ENCODE data around the gene TDP1. TPM values are rescaled to one million over a fixed set of nuclear protein-coding genes. Genes with fewer than 3 reads are reported as not detected.

The TDP1 gene
- total and polyA plus RNA-seq, 10 donors, result 5.9 to 31.2 (median 24.2) TPM

- TF ChIP-seq POLR2AphosphoS5 (IDR thresholded peaks at IDR 0.05) (no peak), POLR2A (IDR thresholded peaks at IDR 0.05) (no peak)
- TF ChIP-seq, protein P1, sequence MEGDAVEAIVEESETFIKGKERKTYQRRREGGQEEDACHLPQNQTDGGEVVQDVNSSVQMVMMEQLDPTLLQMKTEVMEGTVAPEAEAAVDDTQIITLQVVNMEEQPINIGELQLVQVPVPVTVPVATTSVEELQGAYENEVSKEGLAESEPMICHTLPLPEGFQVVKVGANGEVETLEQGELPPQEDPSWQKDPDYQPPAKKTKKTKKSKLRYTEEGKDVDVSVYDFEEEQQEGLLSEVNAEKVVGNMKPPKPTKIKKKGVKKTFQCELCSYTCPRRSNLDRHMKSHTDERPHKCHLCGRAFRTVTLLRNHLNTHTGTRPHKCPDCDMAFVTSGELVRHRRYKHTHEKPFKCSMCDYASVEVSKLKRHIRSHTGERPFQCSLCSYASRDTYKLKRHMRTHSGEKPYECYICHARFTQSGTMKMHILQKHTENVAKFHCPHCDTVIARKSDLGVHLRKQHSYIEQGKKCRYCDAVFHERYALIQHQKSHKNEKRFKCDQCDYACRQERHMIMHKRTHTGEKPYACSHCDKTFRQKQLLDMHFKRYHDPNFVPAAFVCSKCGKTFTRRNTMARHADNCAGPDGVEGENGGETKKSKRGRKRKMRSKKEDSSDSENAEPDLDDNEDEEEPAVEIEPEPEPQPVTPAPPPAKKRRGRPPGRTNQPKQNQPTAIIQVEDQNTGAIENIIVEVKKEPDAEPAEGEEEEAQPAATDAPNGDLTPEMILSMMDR (IDR thresholded peaks at IDR 0.05 in 8 of 11, conservative IDR thresholded peaks at IDR 0.05 in 3 of 11), result no peak
- no peaks in the 10 kb centered on the region for H3K4me1 ChIP-seq
- H3K36me3 ChIP-seq, result peaks cover 0 to 12% (median 0%) of the 10 kb centered on the region in 6 donors
- H3K27ac ChIP-seq, result no peak overlapping the region
- no peak for DNase-seq
- no peaks in the 10 kb centered on the region for H3K9me3 ChIP-seq
- H3K4me3 ChIP-seq, result no peak overlapping the region
- intact Hi-C loops (cut with DNase I; ENCODE audit: low total_unique reads), result no loop called here
- no peaks in the 10 kb centered on the region for H3K27me3 ChIP-seq (replicated peaks in 1 of 7)
- 77 to 91% (median 80%) methylated on average over 2 of the region's 2 CpGs for WGBS, 5 donors
Measured at GRCh38 chr14:89941830-89942377, 13.8 kb upstream of the TDP1 start.

GRCh38 chr14:89947344-89947743 is 8.4 kb upstream of the TDP1 start:
- Histone ChIP-seq H3K36me3 (peaks cover 0 to 42% (median 0%) of the 10 kb centered on the region in 6 donors), H3K27me3 (replicated peaks in 1 of 7) (no peaks in the 10 kb centered on the region), H3K9me3 (no peaks in the 10 kb centered on the region), H3K27ac (no peak overlapping the region), H3K4me1 (no peaks in the 10 kb centered on the region), H3K4me3 (no peak overlapping the region)
- TF ChIP-seq POLR2A (IDR thresholded peaks at IDR 0.05) (no peak), POLR2AphosphoS5 (IDR thresholded peaks at IDR 0.05) (no peak)
- TF ChIP-seq, protein P1 (IDR thresholded peaks at IDR 0.05 in 8 of 11, conservative IDR thresholded peaks at IDR 0.05 in 3 of 11), result no peak
- intact Hi-C loops (cut with DNase I; ENCODE audit: low total_unique reads), result no loop called here
- DNase-seq, result no peak

- H3K4me3 ChIP-seq, result no peak overlapping the region
- intact Hi-C loops (cut with DNase I; ENCODE audit: low total_unique reads), result no loop called here
Measured at GRCh38 chr14:89952576-89952975, 3.2 kb upstream of the TDP1 start.

GRCh38 chr14:89953602-89954001 is 2.1 kb upstream of the TDP1 start:
- Histone ChIP-seq H3K27me3 (replicated peaks in 1 of 7) (no peaks in the 10 kb centered on the region), H3K4me3 (peak overlapping the region in 3 of 8 donors; percentile 87 to 93 (median 90)), H3K9me3 (no peaks in the 10 kb centered on the region), H3K36me3 (peaks cover 0 to 35% (median 3%) of the 10 kb centered on the region in 6 donors), H3K4me1 (peaks cover 12 to 39% (median 26%) of the 10 kb centered on the region in 6 donors), H3K27ac (no peak overlapping the region)
- intact Hi-C loops (cut with DNase I; ENCODE audit: low total_unique reads), result no loop called here
- 57 to 74% (median 67%) methylated on average over 1 of the region's 1 CpG for WGBS, 5 donors
- TF ChIP-seq, protein P1 (IDR thresholded peaks at IDR 0.05 in 8 of 11, conservative IDR thresholded peaks at IDR 0.05 in 3 of 11), result no peak
- TF ChIP-seq POLR2A (IDR thresholded peaks at IDR 0.05) (no peak), POLR2AphosphoS5 (IDR thresholded peaks at IDR 0.05) (no peak)
- DNase-seq, result no peak

More at GRCh38 chr14:89952576-89952975, 3.2 kb upstream of the TDP1 start:
- 85 to 91% (median 89%) methylated on average over 2 of the region's 2 CpGs for WGBS, 5 donors
- peaks cover 12 to 29% (median 23%) of the 10 kb centered on the region in 6 donors for H3K4me1 ChIP-seq
- no peak overlapping the region for H3K27ac ChIP-seq
- TF ChIP-seq POLR2A (IDR thresholded peaks at IDR 0.05) (no peak), POLR2AphosphoS5 (IDR thresholded peaks at IDR 0.05) (no peak)
- TF ChIP-seq, protein P1 (IDR thresholded peaks at IDR 0.05 in 8 of 11, conservative IDR thresholded peaks at IDR 0.05 in 3 of 11), result no peak
- H3K36me3 ChIP-seq, result peaks cover 0 to 31% (median 0%) of the 10 kb centered on the region in 6 donors
- DNase-seq, result no peak
- no peaks in the 10 kb centered on the region for H3K27me3 ChIP-seq (replicated peaks in 1 of 7)
- no peaks in the 10 kb centered on the region for H3K9me3 ChIP-seq

Data from spleen (tissue), 11 donors.